Choroid plexus epithelial cell (primary cell): Measurements from ENCODE around the gene B3GNT8.
A peak's percentile ranks its signal among the peaks of the same experiment; 100 is the strongest.

ENCODE experiments used
- DNase-seq: peaks from one replicate; pipeline ENCODE4 v3.0.0-alpha.2; 2010; ENCODE audit warnings: low read depth
- H3K4me3 ChIP-seq: 2 replicates; pipeline ENCODE4 v1.5.1; 2011; ENCODE audit warnings: low read depth, mild to moderate bottlenecking, control low read depth, low read length, moderate library complexity
- TF ChIP-seq, protein P1 (sequence below): conservative IDR thresholded peaks from 2 replicates; pipeline ENCODE4 v1.5.1; 2011; ENCODE audit warnings: low read depth, mild to moderate bottlenecking, control low read depth, inconsistent platforms, low read length, moderate library complexity

The B3GNT8 gene

DNA sequence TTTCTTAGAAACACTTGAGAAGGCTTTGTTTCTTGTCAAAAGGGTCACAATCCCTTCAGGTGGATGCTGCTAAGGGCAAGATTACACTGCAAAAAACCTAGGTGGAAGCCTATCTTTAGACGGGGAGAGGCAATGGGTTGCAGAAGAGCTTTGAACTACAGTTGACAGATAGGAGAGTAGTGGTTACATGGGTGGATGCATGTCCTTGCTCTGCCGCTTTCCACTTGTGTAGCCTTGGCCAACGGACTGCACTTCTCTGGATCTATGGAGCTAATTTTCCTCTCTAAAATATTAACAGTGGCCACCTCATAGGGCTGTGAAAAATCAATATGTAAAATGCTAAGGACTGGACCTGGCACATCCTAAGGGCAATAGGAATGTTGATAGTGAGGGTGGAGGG, 28.6 kb downstream of the B3GNT8 start:
- TF ChIP-seq, protein P1, sequence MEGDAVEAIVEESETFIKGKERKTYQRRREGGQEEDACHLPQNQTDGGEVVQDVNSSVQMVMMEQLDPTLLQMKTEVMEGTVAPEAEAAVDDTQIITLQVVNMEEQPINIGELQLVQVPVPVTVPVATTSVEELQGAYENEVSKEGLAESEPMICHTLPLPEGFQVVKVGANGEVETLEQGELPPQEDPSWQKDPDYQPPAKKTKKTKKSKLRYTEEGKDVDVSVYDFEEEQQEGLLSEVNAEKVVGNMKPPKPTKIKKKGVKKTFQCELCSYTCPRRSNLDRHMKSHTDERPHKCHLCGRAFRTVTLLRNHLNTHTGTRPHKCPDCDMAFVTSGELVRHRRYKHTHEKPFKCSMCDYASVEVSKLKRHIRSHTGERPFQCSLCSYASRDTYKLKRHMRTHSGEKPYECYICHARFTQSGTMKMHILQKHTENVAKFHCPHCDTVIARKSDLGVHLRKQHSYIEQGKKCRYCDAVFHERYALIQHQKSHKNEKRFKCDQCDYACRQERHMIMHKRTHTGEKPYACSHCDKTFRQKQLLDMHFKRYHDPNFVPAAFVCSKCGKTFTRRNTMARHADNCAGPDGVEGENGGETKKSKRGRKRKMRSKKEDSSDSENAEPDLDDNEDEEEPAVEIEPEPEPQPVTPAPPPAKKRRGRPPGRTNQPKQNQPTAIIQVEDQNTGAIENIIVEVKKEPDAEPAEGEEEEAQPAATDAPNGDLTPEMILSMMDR = no peak
- peak overlapping the region; percentile 83 for H3K4me3 ChIP-seq
- no peak for DNase-seq

DNA sequence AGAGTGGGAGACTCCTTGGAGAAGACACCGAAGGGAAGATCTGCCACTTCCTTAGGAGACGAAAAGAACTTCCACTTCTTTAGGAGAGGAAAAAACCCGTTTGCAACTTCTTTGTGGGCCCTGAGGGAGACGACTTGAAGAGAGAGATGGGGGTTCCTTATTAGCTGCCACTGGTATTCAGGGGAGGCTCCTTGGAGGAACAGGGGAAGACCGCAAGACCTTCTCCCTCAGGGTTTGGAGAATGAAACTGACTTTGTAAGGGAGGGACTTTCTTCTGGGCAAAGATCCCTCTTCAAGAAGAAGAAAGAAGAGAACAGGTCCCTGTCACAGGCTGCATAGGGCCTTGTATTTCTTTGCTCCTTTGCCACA, 29.1 kb downstream of the B3GNT8 start:
- H3K4me3 ChIP-seq = peak overlapping the region; percentile 83
- TF ChIP-seq, protein P1 = no peak

DNA sequence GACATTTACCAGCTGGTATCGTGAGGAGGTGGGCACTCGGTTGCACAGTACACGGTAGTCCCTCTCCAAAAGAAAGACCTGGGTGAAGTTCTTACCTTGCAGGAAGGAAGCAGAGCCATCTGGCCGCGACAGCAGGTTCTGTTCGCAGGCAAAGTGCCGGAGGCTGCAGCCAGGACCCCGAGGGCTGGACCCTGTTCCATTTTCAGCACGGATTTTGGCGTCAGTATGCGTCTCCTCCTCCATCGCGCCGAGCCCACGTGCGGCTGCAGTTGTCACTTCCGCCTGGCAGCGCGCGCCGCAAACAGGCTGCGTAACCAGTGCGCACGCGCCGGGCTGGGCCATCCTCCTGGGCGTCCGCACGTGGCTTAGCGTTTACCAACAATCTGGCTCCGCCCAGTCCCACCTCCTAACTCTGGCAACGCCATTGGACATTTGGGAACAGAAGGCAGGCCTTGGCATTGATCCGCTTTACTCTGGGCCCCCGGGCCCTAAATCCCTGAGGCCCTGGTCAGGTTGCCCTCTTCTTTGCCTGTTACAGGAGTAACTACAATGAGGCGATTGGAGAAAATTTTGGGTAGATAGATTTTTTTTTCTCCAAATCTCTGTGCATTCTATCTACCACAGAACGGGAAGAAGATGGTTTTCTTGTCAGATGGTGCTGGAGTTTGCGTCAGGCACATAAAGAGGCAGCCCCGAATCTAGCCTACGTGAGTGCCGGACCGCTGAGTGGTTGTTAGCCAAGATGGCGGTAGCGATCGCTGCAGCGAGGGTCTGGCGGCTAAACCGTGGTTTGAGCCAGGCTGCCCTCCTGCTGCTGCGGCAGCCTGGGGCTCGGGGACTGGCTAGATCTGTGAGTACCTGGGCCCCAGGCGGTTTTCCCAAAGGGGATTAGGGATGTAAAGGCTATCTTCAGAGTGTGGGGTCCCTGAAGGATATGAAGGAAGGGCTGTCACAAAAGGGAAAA, 29.8 kb downstream of the B3GNT8 start, which contains the start of the genes BCKDHA and EXOSC5:
Gene BCKDHA, plus strand, starts transcription at position 733 of the 964 bp plus-strand sequence. Its CDS starts 10 bp downstream, at position 743.
Gene EXOSC5, minus strand, starts transcription at position 274 of the 964 bp plus-strand sequence. Its CDS starts 31 bp downstream, at position 243.
- H3K4me3 ChIP-seq = peak within 1 kb of the TSS; percentile 83
- peak; percentile 100 for DNase-seq
- TF ChIP-seq, protein P1 = no peak

More for the DNA sequence above, 29.1 kb downstream of the B3GNT8 start:
- DNase-seq = no peak

DNA sequence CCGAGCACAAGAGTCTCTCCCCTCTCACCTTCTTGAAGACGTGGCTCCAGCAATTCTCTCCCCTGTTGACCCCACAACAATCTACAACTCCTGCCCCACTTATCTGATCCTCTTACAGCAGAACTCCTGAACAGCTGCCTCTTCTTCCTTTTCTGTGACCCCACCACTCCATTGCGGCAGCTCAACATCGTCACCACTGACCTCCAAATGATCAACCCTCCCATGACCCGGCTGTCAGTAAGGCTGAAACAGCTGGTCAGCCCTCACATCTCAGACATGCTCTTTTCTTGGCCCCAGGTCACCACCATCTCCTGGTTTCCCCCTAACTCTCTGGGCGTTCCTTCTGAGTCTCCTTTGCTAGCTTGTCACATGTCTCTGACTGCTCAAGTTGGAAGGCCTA, 31.8 kb downstream of the B3GNT8 start:
- TF ChIP-seq, protein P1 = no peak
- no peak overlapping the region for H3K4me3 ChIP-seq
- no peak for DNase-seq

DNA sequence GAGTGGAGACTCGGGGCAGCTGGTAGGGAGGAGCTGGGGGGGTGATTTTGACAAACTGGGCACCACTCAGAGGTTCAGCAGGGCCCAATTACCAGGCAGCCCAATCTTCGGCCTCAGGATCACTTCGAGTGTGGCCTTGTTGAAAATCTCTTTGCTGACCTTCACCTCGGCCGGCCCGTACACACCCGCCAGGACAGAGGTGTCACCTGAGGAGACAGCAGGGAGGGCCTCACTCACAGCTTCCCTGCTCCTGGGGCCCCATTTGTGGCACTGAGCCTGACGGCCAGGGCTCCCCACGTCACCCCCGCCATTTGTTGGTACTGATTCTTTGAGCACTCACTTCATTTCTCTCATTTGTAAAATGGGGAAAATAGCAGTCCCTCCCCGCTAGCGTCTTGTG, 34.4 kb downstream of the B3GNT8 start:
- TF ChIP-seq, protein P1 = no peak
- no peak overlapping the region for H3K4me3 ChIP-seq
- DNase-seq = no peak

GRCh38 chr19:41391618-41392017, 35.6 kb downstream of the B3GNT8 start:
- TF ChIP-seq, protein P1 = no peak
- no peak for DNase-seq
- no peak overlapping the region for H3K4me3 ChIP-seq

DNA sequence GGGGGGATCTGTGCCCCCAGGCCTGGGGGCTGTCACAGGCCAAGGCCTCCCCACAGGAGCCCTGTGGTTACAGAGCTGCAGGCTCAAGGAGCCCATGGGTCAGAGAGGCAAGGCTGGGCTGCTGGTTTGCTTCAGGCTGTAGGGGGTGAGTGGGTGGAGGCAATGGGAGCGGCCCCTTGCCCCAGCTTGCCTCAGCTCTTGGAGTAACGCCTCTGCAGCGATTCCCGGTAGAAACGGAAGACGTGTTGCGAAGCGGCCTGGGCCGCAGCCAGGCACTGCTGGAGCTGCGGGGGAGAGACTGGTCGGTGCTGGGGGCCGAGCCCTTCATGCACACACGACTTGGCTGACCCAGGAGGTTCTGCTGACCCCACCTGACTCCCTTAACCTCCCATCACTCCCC, 40.7 kb downstream of the B3GNT8 start:
- no peak overlapping the region for H3K4me3 ChIP-seq
- peak; percentile 30 for DNase-seq
- TF ChIP-seq, protein P1 = no peak
